HEK293 (cell line): ENCODE data around the gene NUDT21.

Experiments
- CTCF ChIA-PET: fragments of 350-600 bp; formaldehyde crosslinking; extraction: SDS; loops from one replicate; lab custom pipeline; 2021; ENCODE audit warnings: antibody characterized with exemption; lab: Yijun Ruan, JAX
- POLR2A ChIA-PET: fragments of 300-600 bp; formaldehyde crosslinking; extraction: SDS; loops from one replicate; lab custom pipeline; 2020; ENCODE audit warnings: antibody characterized with exemption, inconsistent platforms; lab: Yijun Ruan, JAX
- H3K27ac ChIP-seq: fragments of 200-500 bp; sonication (Bioruptor generic); 2 replicates; pipeline ENCODE4 v1.5.1; 2014; ENCODE audit warnings: low read depth, low read length, control low read depth, inconsistent platforms; ENCODE audit errors: extremely low read depth
- H3K36me3 ChIP-seq, 2 experiments: fragments of 200-500 bp in 1 of 2; sonication (Bioruptor generic) in 1 of 2; 1 replicate in 1 of 2; 2 replicates in 1 of 2; pipeline ENCODE4 v1.5.1; 2014 to 2017; ENCODE audit warnings: inconsistent platforms in 2 of 2, low read length in 2 of 2; ENCODE audit not compliant: control insufficient read depth in 2 of 2, insufficient read depth in 1 of 2
- H3K4me1 ChIP-seq: fragments of 200-500 bp; sonication (Bioruptor generic); 2 replicates; pipeline ENCODE4 v1.5.1; 2014; ENCODE audit warnings: mild to moderate bottlenecking, low read length, inconsistent platforms; ENCODE audit not compliant: control insufficient read depth, insufficient read depth
- H3K4me3 ChIP-seq: 2 replicates; pipeline ENCODE4 v1.5.1; 2011; ENCODE audit warnings: low read depth, mild to moderate bottlenecking, control low read depth, low read length, moderate library complexity
- H3K9me3 ChIP-seq: fragments of 200-500 bp; sonication (Bioruptor generic); 2 replicates; pipeline ENCODE4 v1.5.1; 2014; ENCODE audit warnings: low read depth, low read length, inconsistent platforms; ENCODE audit not compliant: control insufficient read depth, insufficient read depth
- FEZF1 ChIP-seq: fragments of 450-650 bp; formaldehyde crosslinking; IDR thresholded peaks from 2 replicates; pipeline ENCODE4 v1.5.1; 2016; ENCODE audit warnings: missing biosample characterization, missing genetic modification characterization
- KLF10 ChIP-seq: fragments of 450-650 bp; IDR thresholded peaks from 2 replicates; pipeline ENCODE4 v1.5.1; 2018; ENCODE audit warnings: missing biosample characterization, mild to moderate bottlenecking, missing genetic modification characterization
- KLF8 ChIP-seq: fragments of 450-650 bp; formaldehyde crosslinking; IDR thresholded peaks from 2 replicates; pipeline ENCODE4 v1.5.1; 2016; ENCODE audit warnings: missing biosample characterization, missing genetic modification characterization
- PBX3 ChIP-seq: sonication (generic); formaldehyde crosslinking; IDR thresholded peaks from 2 replicates; pipeline ENCODE4 v1.8.1; 2022; ENCODE audit warnings: mild to moderate bottlenecking, moderate library complexity, missing genetic modification reagents
- REPIN1 ChIP-seq: fragments of 450-650 bp; formaldehyde crosslinking; IDR thresholded peaks from 2 replicates; pipeline ENCODE4 v1.5.1; 2017; ENCODE audit warnings: missing biosample characterization, missing genetic modification characterization, low read depth
- SCRT2 ChIP-seq: fragments of 450-650 bp; formaldehyde crosslinking; IDR thresholded peaks from 2 replicates; pipeline ENCODE4 v1.5.1; 2016; ENCODE audit warnings: missing biosample characterization, missing genetic modification characterization
- SETDB1 ChIP-seq: IDR thresholded peaks from one replicate; pipeline ENCODE4 v1.6.1; 2017; ENCODE audit warnings: mild to moderate bottlenecking, low read length, moderate library complexity, mixed read lengths; ENCODE audit not compliant: insufficient read length
- SP3 ChIP-seq: fragments of 450-650 bp; formaldehyde crosslinking; IDR thresholded peaks from 2 replicates; pipeline ENCODE4 v1.5.1; 2016; ENCODE audit warnings: missing biosample characterization, missing genetic modification characterization
- YY2 ChIP-seq: fragments of 450-650 bp; formaldehyde crosslinking; IDR thresholded peaks from 2 replicates; pipeline ENCODE4 v1.5.1; 2016; ENCODE audit warnings: missing biosample characterization, missing genetic modification characterization
- ZBTB21 ChIP-seq: fragments of 450-650 bp; formaldehyde crosslinking; IDR thresholded peaks from 2 replicates; pipeline ENCODE4 v1.5.1; 2017; ENCODE audit warnings: missing biosample characterization, missing genetic modification characterization
- ZBTB8A ChIP-seq: fragments of 450-650 bp; formaldehyde crosslinking; IDR thresholded peaks from 2 replicates; pipeline ENCODE4 v1.5.1; 2016; ENCODE audit warnings: missing biosample characterization, missing genetic modification characterization
- ZNF155 ChIP-seq: fragments of 450-650 bp; formaldehyde crosslinking; IDR thresholded peaks from 2 replicates; pipeline ENCODE4 v1.5.1; 2016; ENCODE audit warnings: missing biosample characterization, missing genetic modification characterization
- ZNF214 ChIP-seq: fragments of 450-650 bp; formaldehyde crosslinking; IDR thresholded peaks from 2 replicates; pipeline ENCODE4 v1.5.1; 2017; ENCODE audit warnings: missing biosample characterization, mild to moderate bottlenecking, missing genetic modification characterization, borderline replicate concordance
- ZNF223 ChIP-seq: fragments of 450-650 bp; formaldehyde crosslinking; IDR thresholded peaks from 2 replicates; pipeline ENCODE4 v1.5.1; 2016; ENCODE audit warnings: missing biosample characterization, missing genetic modification characterization
- ZNF23 ChIP-seq: fragments of 450-650 bp; formaldehyde crosslinking; IDR thresholded peaks from 2 replicates; pipeline ENCODE4 v1.5.1; 2016; ENCODE audit warnings: missing biosample characterization, missing genetic modification characterization, borderline replicate concordance
- ZNF248 ChIP-seq: fragments of 450-650 bp; formaldehyde crosslinking; IDR thresholded peaks from 2 replicates; pipeline ENCODE4 v1.5.1; 2017; ENCODE audit warnings: missing biosample characterization, missing genetic modification characterization
- ZNF302 ChIP-seq: fragments of 450-650 bp; formaldehyde crosslinking; IDR thresholded peaks from 2 replicates; pipeline ENCODE4 v1.5.1; 2016; ENCODE audit warnings: missing biosample characterization, missing genetic modification characterization, low read depth
- ZNF354C ChIP-seq: fragments of 450-650 bp; formaldehyde crosslinking; IDR thresholded peaks from 2 replicates; pipeline ENCODE4 v1.5.1; 2016; ENCODE audit warnings: missing biosample characterization, missing genetic modification characterization, low read depth, borderline replicate concordance
- ZNF423 ChIP-seq: fragments of 450-650 bp; formaldehyde crosslinking; IDR thresholded peaks from 2 replicates; pipeline ENCODE4 v1.5.1; 2016; ENCODE audit warnings: missing biosample characterization, missing genetic modification characterization
- ZNF426 ChIP-seq: fragments of 450-650 bp; formaldehyde crosslinking; IDR thresholded peaks from 2 replicates; pipeline ENCODE4 v1.5.1; 2017; ENCODE audit warnings: missing biosample characterization, missing genetic modification characterization, mild to moderate bottlenecking, inconsistent platforms, moderate library complexity
- ZNF521 ChIP-seq: fragments of 450-650 bp; formaldehyde crosslinking; IDR thresholded peaks from 2 replicates; pipeline ENCODE4 v1.5.1; 2017; ENCODE audit warnings: missing biosample characterization, mild to moderate bottlenecking, missing genetic modification characterization
- ZNF529 ChIP-seq: fragments of 450-650 bp; formaldehyde crosslinking; IDR thresholded peaks from 2 replicates; pipeline ENCODE4 v1.5.1; 2017; ENCODE audit warnings: missing genetic modification characterization, missing biosample characterization; ENCODE audit not compliant: insufficient replicate concordance
- ZNF544 ChIP-seq: fragments of 450-650 bp; formaldehyde crosslinking; IDR thresholded peaks from 2 replicates; pipeline ENCODE4 v1.5.0; 2017; ENCODE audit warnings: missing biosample characterization, missing genetic modification characterization
- ZNF561 ChIP-seq: fragments of 450-650 bp; IDR thresholded peaks from 2 replicates; pipeline ENCODE4 v1.5.1; 2018; ENCODE audit warnings: missing biosample characterization, missing genetic modification characterization, borderline replicate concordance
- ZNF664 ChIP-seq: fragments of 450-650 bp; formaldehyde crosslinking; IDR thresholded peaks from 2 replicates; pipeline ENCODE4 v1.5.1; 2016; ENCODE audit warnings: missing biosample characterization, missing genetic modification characterization
- ZNF776 ChIP-seq: fragments of 450-650 bp; formaldehyde crosslinking; IDR thresholded peaks from 2 replicates; pipeline ENCODE4 v1.5.0; 2017; ENCODE audit warnings: missing biosample characterization, missing genetic modification characterization, borderline replicate concordance
- ZNF777 ChIP-seq: fragments of 450-650 bp; formaldehyde crosslinking; IDR thresholded peaks from 2 replicates; pipeline ENCODE4 v1.5.1; 2017; ENCODE audit warnings: missing biosample characterization, missing genetic modification characterization, borderline replicate concordance
- ZSCAN30 ChIP-seq: fragments of 450-650 bp; IDR thresholded peaks from 2 replicates; pipeline ENCODE4 v1.5.1; 2018; ENCODE audit warnings: missing biosample characterization, mild to moderate bottlenecking, missing genetic modification characterization, moderate library complexity
- TF ChIP-seq, protein P1 (sequence below): fragments of 450-650 bp; formaldehyde crosslinking; IDR thresholded peaks from 2 replicates; pipeline ENCODE4 v1.5.1; 2016; ENCODE audit warnings: missing biosample characterization, missing genetic modification characterization
- TF ChIP-seq, protein P2 (sequence below): fragments of 450-650 bp; formaldehyde crosslinking; IDR thresholded peaks from 2 replicates; pipeline ENCODE4 v1.5.1; 2016; ENCODE audit warnings: missing biosample characterization, missing genetic modification characterization
- TF ChIP-seq, protein P3 (sequence below): fragments of 450-650 bp; formaldehyde crosslinking; optimal IDR thresholded peaks from 2 replicates; pipeline ENCODE3; 2016; ENCODE audit warnings: missing biosample characterization, mild to moderate bottlenecking, missing genetic modification characterization

The NUDT21 gene

GRCh38 chr16:56425439-56425832 is 25.7 kb downstream of the NUDT21 start, which contains the start of gene AMFR:
AMFR (minus strand) TSS chr16:56425545; CDS start chr16:56425327, 218 bp downstream.
- ChIA-PET CTCF (interaction anchor here (0.6 kb wide), 1 partner anchor 27 kb away, joined by 4 read pairs; no protein-coding TSS in a partner anchor), POLR2A (no interaction called here)
- Histone ChIP-seq H3K4me1 (peaks cover 22% of the 10 kb centered on the region), H3K4me3 (peak within 1 kb of the TSS; percentile 81)
- TF ChIP-seq SETDB1 (no peak), KLF10 (tag by site-specific recombination) (peak; percentile 39; the same call in 1 of the 2 replicates), ZBTB8A (tag by site-specific recombination) (0 out of 2 replicates have a peak, but pooled peaks have one; percentile 18), KLF8 (tag by site-specific recombination) (no peak), ZSCAN30 (tag by site-specific recombination) (peak; percentile 37; the same call in 1 of the 2 replicates), ZNF426 (tag by site-specific recombination) (no peak), ZNF777 (no peak)
- TF ChIP-seq, all 188 proteins: peak for 3
- no peaks in the 10 kb centered on the region for H3K9me3 ChIP-seq
- peaks cover 0 to 6% of the 10 kb centered on the region in 2 experiments; a peak in 1 of 3 replicates for H3K36me3 ChIP-seq
- peak within 1 kb of the TSS; percentile 95 for H3K27ac ChIP-seq

GRCh38 chr16:56424791-56425438 is 26.2 kb downstream of the NUDT21 start:
- H3K27ac ChIP-seq: peak overlapping the region; percentile 95
- peaks cover 0 to 4% of the 10 kb centered on the region in 2 experiments; a peak in 1 of 3 replicates for H3K36me3 ChIP-seq
- POLR2A ChIA-PET: no interaction called here
- peak overlapping the region; percentile 81 for H3K4me3 ChIP-seq
- H3K9me3 ChIP-seq: no peaks in the 10 kb centered on the region
- CTCF ChIA-PET: no interaction called here
- peaks cover 24% of the 10 kb centered on the region for H3K4me1 ChIP-seq
- TF ChIP-seq SP3 (no peak; the same call in 1 of the 2 replicates), ZNF354C (tag by site-specific recombination) (no peak), ZNF423 (0 out of 2 replicates have a peak, but pooled peaks have one; percentile 35), ZNF214 (tag by site-specific recombination) (no peak), ZNF223 (no peak), ZNF302 (tag by site-specific recombination) (no peak), ZNF23 (tag by site-specific recombination) (no peak), ZNF529 (tag by site-specific recombination) (no peak), REPIN1 (no peak), PBX3 (CRISPR knock-in tag) (no peak), ZBTB21 (tag by site-specific recombination) (no peak), ZNF561 (peak; percentile 17; the same call in 1 of the 2 replicates), ZNF521 (tag by site-specific recombination) (no peak), ZNF248 (tag by site-specific recombination) (no peak), FEZF1 (tag by site-specific recombination) (no peak), YY2 (tag by site-specific recombination) (no peak), ZNF544 (no peak), ZNF664 (tag by site-specific recombination) (no peak), ZNF776 (no peak), SCRT2 (no peak), ZNF155 (tag by site-specific recombination) (no peak)
- TF ChIP-seq, protein P1, sequence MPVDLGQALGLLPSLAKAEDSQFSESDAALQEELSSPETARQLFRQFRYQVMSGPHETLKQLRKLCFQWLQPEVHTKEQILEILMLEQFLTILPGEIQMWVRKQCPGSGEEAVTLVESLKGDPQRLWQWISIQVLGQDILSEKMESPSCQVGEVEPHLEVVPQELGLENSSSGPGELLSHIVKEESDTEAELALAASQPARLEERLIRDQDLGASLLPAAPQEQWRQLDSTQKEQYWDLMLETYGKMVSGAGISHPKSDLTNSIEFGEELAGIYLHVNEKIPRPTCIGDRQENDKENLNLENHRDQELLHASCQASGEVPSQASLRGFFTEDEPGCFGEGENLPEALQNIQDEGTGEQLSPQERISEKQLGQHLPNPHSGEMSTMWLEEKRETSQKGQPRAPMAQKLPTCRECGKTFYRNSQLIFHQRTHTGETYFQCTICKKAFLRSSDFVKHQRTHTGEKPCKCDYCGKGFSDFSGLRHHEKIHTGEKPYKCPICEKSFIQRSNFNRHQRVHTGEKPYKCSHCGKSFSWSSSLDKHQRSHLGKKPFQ (tag by site-specific recombination): no peak
- TF ChIP-seq, protein P2, sequence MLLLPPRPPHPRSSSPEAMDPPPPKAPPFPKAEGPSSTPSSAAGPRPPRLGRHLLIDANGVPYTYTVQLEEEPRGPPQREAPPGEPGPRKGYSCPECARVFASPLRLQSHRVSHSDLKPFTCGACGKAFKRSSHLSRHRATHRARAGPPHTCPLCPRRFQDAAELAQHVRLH (tag by site-specific recombination): no peak
- TF ChIP-seq, protein P3, sequence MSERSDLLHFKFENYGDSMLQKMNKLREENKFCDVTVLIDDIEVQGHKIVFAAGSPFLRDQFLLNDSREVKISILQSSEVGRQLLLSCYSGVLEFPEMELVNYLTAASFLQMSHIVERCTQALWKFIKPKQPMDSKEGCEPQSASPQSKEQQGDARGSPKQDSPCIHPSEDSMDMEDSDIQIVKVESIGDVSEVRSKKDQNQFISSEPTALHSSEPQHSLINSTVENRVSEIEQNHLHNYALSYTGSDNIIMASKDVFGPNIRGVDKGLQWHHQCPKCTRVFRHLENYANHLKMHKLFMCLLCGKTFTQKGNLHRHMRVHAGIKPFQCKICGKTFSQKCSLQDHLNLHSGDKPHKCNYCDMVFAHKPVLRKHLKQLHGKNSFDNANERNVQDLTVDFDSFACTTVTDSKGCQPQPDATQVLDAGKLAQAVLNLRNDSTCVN: peak; percentile 56
